ENCODE results near the gene MRNIP.

Gene MRNIP

DNA sequence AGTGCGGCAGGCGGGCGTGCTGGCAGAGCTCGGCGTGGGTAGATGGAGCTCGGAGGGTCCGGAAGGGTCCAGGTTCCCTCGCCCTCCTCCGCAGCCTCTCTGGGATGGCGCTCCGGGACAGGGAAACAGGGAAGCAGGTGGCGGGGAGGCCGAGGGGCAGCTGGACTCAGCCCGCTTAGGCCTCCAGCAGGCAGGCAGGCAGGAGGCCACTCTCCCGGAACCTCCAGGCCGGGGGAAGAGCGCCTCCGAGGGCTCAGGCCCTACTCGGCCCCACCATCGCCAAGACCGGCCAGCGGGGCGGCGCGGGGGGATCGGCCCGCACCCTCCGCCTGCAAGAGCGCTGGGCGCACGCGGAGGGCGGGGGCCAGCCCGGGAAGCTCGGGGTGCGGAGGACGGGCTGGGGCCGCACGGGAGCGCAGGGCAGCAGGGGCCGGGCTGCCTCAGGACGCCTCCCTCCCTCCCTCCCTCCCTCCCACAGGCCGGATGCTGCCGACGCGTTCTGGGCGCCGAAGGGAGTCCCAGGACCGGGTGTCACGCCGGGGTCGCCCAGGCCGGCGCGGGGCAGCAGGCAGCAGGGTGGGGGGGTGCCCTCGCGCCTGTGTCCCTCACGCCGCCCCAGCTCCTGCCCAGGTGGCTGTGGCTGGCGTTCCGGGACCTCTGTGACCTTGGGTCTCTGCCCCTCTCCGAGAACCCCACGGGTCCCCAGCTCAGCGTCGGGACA, 52.9 kb downstream of the MRNIP start:
- H3K9me3 ChIP-seq (ENCODE audit: control insufficient read depth in 1 of 2, low read length in 2 of 2) = no peaks in the 10 kb centered on the region
- H3K4me3 ChIP-seq (ENCODE audit: low read depth in 1 of 2, low read length in 2 of 2) = peak overlapping the region; percentile 77 to 80
- H3K27ac ChIP-seq (ENCODE audit: low read depth, low read length) = peak overlapping the region; percentile 95
- H3K4me1 ChIP-seq (ENCODE audit: control insufficient read depth in 1 of 2, insufficient read depth in 2 of 2, low read length in 2 of 2) = peaks cover 39 to 43% of the 10 kb centered on the region in 2 donors
- peaks cover 13 to 16% of the 10 kb centered on the region in 2 donors for H3K36me3 ChIP-seq (ENCODE audit: control insufficient read depth in 1 of 2, insufficient read depth in 2 of 2, low read length in 2 of 2)
- no peaks in the 10 kb centered on the region for H3K27me3 ChIP-seq (ENCODE audit: control insufficient read depth in 1 of 2, insufficient read depth in 2 of 2, low read length in 2 of 2)
- peak overlapping the region; percentile 73 to 86 for H3K9ac ChIP-seq (ENCODE audit: low read depth in 1 of 2, low read length in 2 of 2)

- Histone ChIP-seq H3K27me3 (ENCODE audit: control insufficient read depth in 1 of 2, insufficient read depth in 2 of 2, low read length in 2 of 2) (no peaks in the 10 kb centered on the region), H3K36me3 (ENCODE audit: control insufficient read depth in 1 of 2, insufficient read depth in 2 of 2, low read length in 2 of 2) (peaks cover 16 to 18% of the 10 kb centered on the region in 2 donors), H3K4me3 (ENCODE audit: low read depth in 1 of 2, low read length in 2 of 2) (peak overlapping the region; percentile 77 to 80), H3K27ac (ENCODE audit: low read depth, low read length) (peak overlapping the region; percentile 95), H3K9me3 (ENCODE audit: control insufficient read depth in 1 of 2, low read length in 2 of 2) (no peaks in the 10 kb centered on the region), H3K4me1 (ENCODE audit: control insufficient read depth in 1 of 2, insufficient read depth in 2 of 2, low read length in 2 of 2) (peaks cover 39 to 43% of the 10 kb centered on the region in 2 donors), H3K9ac (ENCODE audit: low read depth in 1 of 2, low read length in 2 of 2) (peak overlapping the region; percentile 73 to 86)
Measured at GRCh38 chr5:179805070-179805528, 53.5 kb downstream of the MRNIP start.

DNA sequence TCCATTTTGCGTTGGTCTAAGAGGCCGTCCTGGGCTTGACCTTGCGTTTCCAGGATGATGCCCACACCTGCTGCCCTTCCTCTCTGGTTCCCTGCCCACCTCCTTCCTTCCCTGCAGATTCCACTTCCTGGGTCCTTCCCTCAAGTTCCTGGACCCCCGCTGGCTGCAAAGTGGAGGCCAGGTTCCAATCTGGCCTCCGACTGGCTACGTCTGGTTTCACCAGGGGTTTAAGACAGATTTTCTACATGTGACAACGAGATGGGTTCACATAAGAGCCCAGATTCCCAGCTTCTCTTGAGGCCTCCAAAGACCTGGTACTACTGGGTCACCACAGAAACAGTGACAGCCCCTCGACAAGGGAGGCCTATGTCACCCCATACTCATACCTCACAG, 54.1 kb downstream of the MRNIP start:
- Histone ChIP-seq H3K4me3 (ENCODE audit: low read depth in 1 of 2, low read length in 2 of 2) (peak overlapping the region; percentile 77 to 80), H3K4me1 (ENCODE audit: control insufficient read depth in 1 of 2, insufficient read depth in 2 of 2, low read length in 2 of 2) (peaks cover 39 to 43% of the 10 kb centered on the region in 2 donors)

DNA sequence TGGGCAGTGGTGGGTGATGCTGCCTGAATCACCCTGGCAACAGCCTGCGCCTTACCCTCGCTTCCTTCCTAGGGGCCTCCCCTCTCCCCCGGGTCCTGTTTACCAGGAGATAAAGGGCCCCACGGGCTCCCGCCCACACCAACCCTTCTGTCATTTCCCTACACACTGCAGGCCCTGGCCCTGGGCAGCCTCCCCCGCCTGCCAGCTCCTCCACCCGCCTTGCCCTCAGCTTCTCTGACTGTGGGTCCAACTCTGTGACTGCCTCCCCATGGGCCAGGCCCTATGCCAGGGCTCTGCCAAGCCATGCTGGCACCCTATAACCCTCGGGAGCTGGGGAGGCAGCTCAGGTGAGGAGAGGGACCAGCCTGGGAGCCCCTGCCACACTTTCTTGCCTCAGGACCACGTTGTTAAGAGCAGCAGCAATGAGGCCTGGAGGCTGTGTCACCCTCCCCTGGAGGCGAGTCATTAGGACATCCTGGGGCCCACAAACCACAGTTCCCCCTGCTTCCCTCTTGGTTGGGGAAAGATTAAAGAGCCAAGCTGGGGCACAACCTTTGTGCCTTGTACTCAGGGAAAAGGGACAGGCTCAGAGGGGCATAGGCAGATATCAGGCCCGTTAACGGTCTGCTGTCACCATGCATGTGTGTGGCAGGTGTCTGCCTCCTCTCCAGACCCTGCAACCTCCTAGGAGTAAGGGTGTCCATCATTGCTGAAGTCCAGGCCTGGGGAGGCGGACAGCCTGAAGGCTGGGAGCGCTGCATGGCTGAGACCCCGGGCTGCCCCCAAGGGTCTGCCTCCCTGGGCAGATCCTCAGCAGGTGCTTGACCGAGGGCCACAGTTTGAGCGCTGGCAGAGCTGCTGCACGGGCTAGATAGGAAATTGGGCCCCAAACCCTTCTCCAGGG, 54.7 kb downstream of the MRNIP start:
- H3K36me3 ChIP-seq (ENCODE audit: control insufficient read depth in 1 of 2, insufficient read depth in 2 of 2, low read length in 2 of 2) = peaks cover 25 to 30% of the 10 kb centered on the region in 2 donors
- H3K9ac ChIP-seq (ENCODE audit: low read depth in 1 of 2, low read length in 2 of 2) = peak overlapping the region; percentile 73 to 86
- no peaks in the 10 kb centered on the region for H3K9me3 ChIP-seq (ENCODE audit: control insufficient read depth in 1 of 2, low read length in 2 of 2)
- H3K4me1 ChIP-seq (ENCODE audit: control insufficient read depth in 1 of 2, insufficient read depth in 2 of 2, low read length in 2 of 2) = peaks cover 39 to 43% of the 10 kb centered on the region in 2 donors
- no peaks in the 10 kb centered on the region for H3K27me3 ChIP-seq (ENCODE audit: control insufficient read depth in 1 of 2, insufficient read depth in 2 of 2, low read length in 2 of 2)
- no peak overlapping the region for H3K27ac ChIP-seq (ENCODE audit: low read depth, low read length)
- peak overlapping the region; percentile 77 to 80 for H3K4me3 ChIP-seq (ENCODE audit: low read depth in 1 of 2, low read length in 2 of 2)

More for the DNA sequence above, 54.1 kb downstream of the MRNIP start:
- Histone ChIP-seq H3K36me3 (ENCODE audit: control insufficient read depth in 1 of 2, insufficient read depth in 2 of 2, low read length in 2 of 2) (peaks cover 18 to 23% of the 10 kb centered on the region in 2 donors), H3K9me3 (ENCODE audit: control insufficient read depth in 1 of 2, low read length in 2 of 2) (no peaks in the 10 kb centered on the region), H3K27me3 (ENCODE audit: control insufficient read depth in 1 of 2, insufficient read depth in 2 of 2, low read length in 2 of 2) (no peaks in the 10 kb centered on the region), H3K9ac (ENCODE audit: low read depth in 1 of 2, low read length in 2 of 2) (peak overlapping the region; percentile 73 to 86), H3K27ac (ENCODE audit: low read depth, low read length) (no peak overlapping the region)

GRCh38 chr5:179802950-179803562, 55.6 kb downstream of the MRNIP start:
- Histone ChIP-seq H3K27ac (ENCODE audit: low read depth, low read length) (no peak overlapping the region), H3K36me3 (ENCODE audit: control insufficient read depth in 1 of 2, insufficient read depth in 2 of 2, low read length in 2 of 2) (peaks cover 33 to 38% of the 10 kb centered on the region in 2 donors), H3K4me1 (ENCODE audit: control insufficient read depth in 1 of 2, insufficient read depth in 2 of 2, low read length in 2 of 2) (peaks cover 36 to 42% of the 10 kb centered on the region in 2 donors), H3K4me3 (ENCODE audit: low read depth in 1 of 2, low read length in 2 of 2) (peak overlapping the region; percentile 35 to 36), H3K27me3 (ENCODE audit: control insufficient read depth in 1 of 2, insufficient read depth in 2 of 2, low read length in 2 of 2) (no peaks in the 10 kb centered on the region), H3K9me3 (ENCODE audit: control insufficient read depth in 1 of 2, low read length in 2 of 2) (no peaks in the 10 kb centered on the region), H3K9ac (ENCODE audit: low read depth in 1 of 2, low read length in 2 of 2) (peak overlapping the region; percentile 1 to 43)

- Histone ChIP-seq H3K4me1 (ENCODE audit: control insufficient read depth in 1 of 2, insufficient read depth in 2 of 2, low read length in 2 of 2) (peaks cover 33 to 38% of the 10 kb centered on the region in 2 donors), H3K36me3 (ENCODE audit: control insufficient read depth in 1 of 2, insufficient read depth in 2 of 2, low read length in 2 of 2) (peaks cover 36 to 45% of the 10 kb centered on the region in 2 donors), H3K9me3 (ENCODE audit: control insufficient read depth in 1 of 2, low read length in 2 of 2) (no peaks in the 10 kb centered on the region), H3K9ac (ENCODE audit: low read depth in 1 of 2, low read length in 2 of 2) (peak overlapping the region in 1 of 2 donors; percentile 1), H3K27ac (ENCODE audit: low read depth, low read length) (no peak overlapping the region), H3K4me3 (ENCODE audit: low read depth in 1 of 2, low read length in 2 of 2) (peak overlapping the region in 1 of 2 donors; percentile 35), H3K27me3 (ENCODE audit: control insufficient read depth in 1 of 2, insufficient read depth in 2 of 2, low read length in 2 of 2) (no peaks in the 10 kb centered on the region)
Measured at GRCh38 chr5:179802207-179802883, 56.3 kb downstream of the MRNIP start.

- H3K27me3 ChIP-seq (ENCODE audit: control insufficient read depth in 1 of 2, insufficient read depth in 2 of 2, low read length in 2 of 2) = no peaks in the 10 kb centered on the region
- peaks cover 36 to 53% of the 10 kb centered on the region in 2 donors for H3K36me3 ChIP-seq (ENCODE audit: control insufficient read depth in 1 of 2, insufficient read depth in 2 of 2, low read length in 2 of 2)
- H3K27ac ChIP-seq (ENCODE audit: low read depth, low read length) = no peak overlapping the region
- no peak overlapping the region for H3K9ac ChIP-seq (ENCODE audit: low read depth in 1 of 2, low read length in 2 of 2)
- no peak overlapping the region for H3K4me3 ChIP-seq (ENCODE audit: low read depth in 1 of 2, low read length in 2 of 2)
- peaks cover 39 to 46% of the 10 kb centered on the region in 2 donors for H3K4me1 ChIP-seq (ENCODE audit: control insufficient read depth in 1 of 2, insufficient read depth in 2 of 2, low read length in 2 of 2)
- no peaks in the 10 kb centered on the region for H3K9me3 ChIP-seq (ENCODE audit: control insufficient read depth in 1 of 2, low read length in 2 of 2)
Measured at GRCh38 chr5:179801304-179802206, 57.1 kb downstream of the MRNIP start.

- H3K27ac ChIP-seq (ENCODE audit: low read depth, low read length) = no peak overlapping the region
- no peak overlapping the region for H3K9ac ChIP-seq (ENCODE audit: low read depth in 1 of 2, low read length in 2 of 2)
- no peaks in the 10 kb centered on the region for H3K27me3 ChIP-seq (ENCODE audit: control insufficient read depth in 1 of 2, insufficient read depth in 2 of 2, low read length in 2 of 2)
- no peak overlapping the region for H3K4me3 ChIP-seq (ENCODE audit: low read depth in 1 of 2, low read length in 2 of 2)
- H3K4me1 ChIP-seq (ENCODE audit: control insufficient read depth in 1 of 2, insufficient read depth in 2 of 2, low read length in 2 of 2) = peaks cover 40 to 48% of the 10 kb centered on the region in 2 donors
- H3K36me3 ChIP-seq (ENCODE audit: control insufficient read depth in 1 of 2, insufficient read depth in 2 of 2, low read length in 2 of 2) = peaks cover 36 to 54% of the 10 kb centered on the region in 2 donors
- no peaks in the 10 kb centered on the region for H3K9me3 ChIP-seq (ENCODE audit: control insufficient read depth in 1 of 2, low read length in 2 of 2)
Measured at GRCh38 chr5:179800696-179801201, 57.9 kb downstream of the MRNIP start.

Measured in duodenal mucosa (tissue), 2 donors.